ENCODE measurements around the gene PHETA2. TPM values are rescaled to one million over a fixed set of nuclear protein-coding genes. Genes with fewer than 3 reads are reported as not detected.

The PHETA2 gene
- total and polyA plus RNA-seq, 2 of the 13 experiments (the other 11 are each of a cell fraction or from before 2014, with no cell fraction given), result 0.07 TPM; not detected in 1

DNA sequence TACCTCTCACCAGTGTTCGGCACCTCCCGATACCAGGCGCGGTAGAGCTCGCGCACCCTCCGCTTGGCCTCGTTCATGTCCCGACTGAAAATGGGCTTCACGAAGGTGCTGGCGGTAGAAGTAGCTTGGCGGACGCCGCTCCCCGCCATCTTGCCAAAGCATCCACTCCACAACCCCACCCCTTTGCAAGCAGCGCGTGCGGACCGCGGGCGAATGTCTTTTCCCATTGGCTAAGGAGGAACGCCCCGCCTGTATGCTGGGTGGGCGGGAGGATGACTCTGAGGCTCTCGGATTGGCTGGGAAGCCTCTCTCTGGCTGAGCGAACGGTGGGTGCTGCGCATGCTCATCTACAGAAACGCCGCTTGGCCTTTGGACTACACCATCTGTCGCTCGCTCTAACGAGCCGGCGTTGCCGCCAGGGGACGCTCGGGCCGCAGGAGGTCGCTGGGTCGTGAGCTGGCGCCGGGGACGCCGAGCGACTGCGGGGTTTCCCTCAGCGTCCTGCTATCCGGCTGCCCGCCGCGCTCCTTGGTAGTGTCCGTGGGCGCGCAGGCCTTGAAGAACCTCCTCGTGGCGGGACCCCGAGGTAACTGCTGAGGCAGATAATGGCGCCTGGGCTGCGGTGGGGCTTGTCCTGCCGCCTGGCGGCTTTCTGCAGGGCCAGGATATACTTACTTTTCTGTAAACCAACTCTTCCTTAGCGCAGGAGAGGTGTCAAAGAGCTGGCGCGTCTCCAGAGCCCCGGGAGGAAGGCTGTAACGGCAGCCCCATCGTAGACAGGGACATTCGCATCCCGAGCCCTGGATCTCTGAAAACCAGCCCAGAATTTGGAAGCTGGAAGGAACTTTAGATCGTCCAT, 16.8 kb downstream of the PHETA2 start, which contains the start of gene NDUFA6 (continued):
- TF ChIP-seq, protein P1, sequence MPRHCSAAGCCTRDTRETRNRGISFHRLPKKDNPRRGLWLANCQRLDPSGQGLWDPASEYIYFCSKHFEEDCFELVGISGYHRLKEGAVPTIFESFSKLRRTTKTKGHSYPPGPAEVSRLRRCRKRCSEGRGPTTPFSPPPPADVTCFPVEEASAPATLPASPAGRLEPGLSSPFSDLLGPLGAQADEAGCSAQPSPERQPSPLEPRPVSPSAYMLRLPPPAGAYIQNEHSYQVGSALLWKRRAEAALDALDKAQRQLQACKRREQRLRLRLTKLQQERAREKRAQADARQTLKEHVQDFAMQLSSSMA (CRISPR knock-in tag; IDR thresholded peaks at IDR 0.05), result no peak
- TF ChIP-seq, protein P2, sequence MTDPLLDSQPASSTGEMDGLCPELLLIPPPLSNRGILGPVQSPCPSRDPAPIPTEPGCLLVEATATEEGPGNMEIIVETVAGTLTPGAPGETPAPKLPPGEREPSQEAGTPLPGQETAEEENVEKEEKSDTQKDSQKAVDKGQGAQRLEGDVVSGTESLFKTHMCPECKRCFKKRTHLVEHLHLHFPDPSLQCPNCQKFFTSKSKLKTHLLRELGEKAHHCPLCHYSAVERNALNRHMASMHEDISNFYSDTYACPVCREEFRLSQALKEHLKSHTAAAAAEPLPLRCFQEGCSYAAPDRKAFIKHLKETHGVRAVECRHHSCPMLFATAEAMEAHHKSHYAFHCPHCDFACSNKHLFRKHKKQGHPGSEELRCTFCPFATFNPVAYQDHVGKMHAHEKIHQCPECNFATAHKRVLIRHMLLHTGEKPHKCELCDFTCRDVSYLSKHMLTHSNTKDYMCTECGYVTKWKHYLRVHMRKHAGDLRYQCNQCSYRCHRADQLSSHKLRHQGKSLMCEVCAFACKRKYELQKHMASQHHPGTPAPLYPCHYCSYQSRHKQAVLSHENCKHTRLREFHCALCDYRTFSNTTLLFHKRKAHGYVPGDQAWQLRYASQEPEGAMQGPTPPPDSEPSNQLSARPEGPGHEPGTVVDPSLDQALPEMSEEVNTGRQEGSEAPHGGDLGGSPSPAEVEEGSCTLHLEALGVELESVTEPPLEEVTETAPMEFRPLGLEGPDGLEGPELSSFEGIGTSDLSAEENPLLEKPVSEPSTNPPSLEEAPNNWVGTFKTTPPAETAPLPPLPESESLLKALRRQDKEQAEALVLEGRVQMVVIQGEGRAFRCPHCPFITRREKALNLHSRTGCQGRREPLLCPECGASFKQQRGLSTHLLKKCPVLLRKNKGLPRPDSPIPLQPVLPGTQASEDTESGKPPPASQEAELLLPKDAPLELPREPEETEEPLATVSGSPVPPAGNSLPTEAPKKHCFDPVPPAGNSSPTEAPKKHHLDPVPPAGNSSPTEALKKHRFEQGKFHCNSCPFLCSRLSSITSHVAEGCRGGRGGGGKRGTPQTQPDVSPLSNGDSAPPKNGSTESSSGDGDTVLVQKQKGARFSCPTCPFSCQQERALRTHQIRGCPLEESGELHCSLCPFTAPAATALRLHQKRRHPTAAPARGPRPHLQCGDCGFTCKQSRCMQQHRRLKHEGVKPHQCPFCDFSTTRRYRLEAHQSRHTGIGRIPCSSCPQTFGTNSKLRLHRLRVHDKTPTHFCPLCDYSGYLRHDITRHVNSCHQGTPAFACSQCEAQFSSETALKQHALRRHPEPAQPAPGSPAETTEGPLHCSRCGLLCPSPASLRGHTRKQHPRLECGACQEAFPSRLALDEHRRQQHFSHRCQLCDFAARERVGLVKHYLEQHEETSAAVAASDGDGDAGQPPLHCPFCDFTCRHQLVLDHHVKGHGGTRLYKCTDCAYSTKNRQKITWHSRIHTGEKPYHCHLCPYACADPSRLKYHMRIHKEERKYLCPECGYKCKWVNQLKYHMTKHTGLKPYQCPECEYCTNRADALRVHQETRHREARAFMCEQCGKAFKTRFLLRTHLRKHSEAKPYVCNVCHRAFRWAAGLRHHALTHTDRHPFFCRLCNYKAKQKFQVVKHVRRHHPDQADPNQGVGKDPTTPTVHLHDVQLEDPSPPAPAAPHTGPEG (CRISPR knock-in tag; IDR thresholded peaks at IDR 0.05), result peak; percentile 55; the same call in 1 of the 2 replicates
- TF ChIP-seq ZNF614 (CRISPR knock-in tag; IDR thresholded peaks at IDR 0.05; ENCODE audit: borderline replicate concordance) (peak; percentile 61; the same call in 1 of the 2 replicates), SIX4 (CRISPR knock-in tag; IDR thresholded peaks at IDR 0.05) (no peak), HIVEP1 (CRISPR knock-in tag; IDR thresholded peaks at IDR 0.05) (peak; percentile 93), SMYD3 (CRISPR knock-in tag; IDR thresholded peaks at IDR 0.05) (peak; percentile 55; the same call in 1 of the 2 replicates), TARDBP (CRISPR knock-in tag; IDR thresholded peaks at IDR 0.05) (no peak; the same call in 1 of the 2 replicates), ZMYM3 (CRISPR knock-in tag; IDR thresholded peaks at IDR 0.05) (0 out of 2 replicates have a peak, but pooled peaks have one; percentile 33)
- TF ChIP-seq, protein P3, sequence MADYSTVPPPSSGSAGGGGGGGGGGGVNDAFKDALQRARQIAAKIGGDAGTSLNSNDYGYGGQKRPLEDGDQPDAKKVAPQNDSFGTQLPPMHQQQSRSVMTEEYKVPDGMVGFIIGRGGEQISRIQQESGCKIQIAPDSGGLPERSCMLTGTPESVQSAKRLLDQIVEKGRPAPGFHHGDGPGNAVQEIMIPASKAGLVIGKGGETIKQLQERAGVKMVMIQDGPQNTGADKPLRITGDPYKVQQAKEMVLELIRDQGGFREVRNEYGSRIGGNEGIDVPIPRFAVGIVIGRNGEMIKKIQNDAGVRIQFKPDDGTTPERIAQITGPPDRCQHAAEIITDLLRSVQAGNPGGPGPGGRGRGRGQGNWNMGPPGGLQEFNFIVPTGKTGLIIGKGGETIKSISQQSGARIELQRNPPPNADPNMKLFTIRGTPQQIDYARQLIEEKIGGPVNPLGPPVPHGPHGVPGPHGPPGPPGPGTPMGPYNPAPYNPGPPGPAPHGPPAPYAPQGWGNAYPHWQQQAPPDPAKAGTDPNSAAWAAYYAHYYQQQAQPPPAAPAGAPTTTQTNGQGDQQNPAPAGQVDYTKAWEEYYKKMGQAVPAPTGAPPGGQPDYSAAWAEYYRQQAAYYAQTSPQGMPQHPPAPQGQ (CRISPR knock-in tag; IDR thresholded peaks at IDR 0.05; ENCODE audit: borderline replicate concordance), result 0 out of 2 replicates have a peak, but pooled peaks have one; percentile 43
- TF ChIP-seq, protein P4, sequence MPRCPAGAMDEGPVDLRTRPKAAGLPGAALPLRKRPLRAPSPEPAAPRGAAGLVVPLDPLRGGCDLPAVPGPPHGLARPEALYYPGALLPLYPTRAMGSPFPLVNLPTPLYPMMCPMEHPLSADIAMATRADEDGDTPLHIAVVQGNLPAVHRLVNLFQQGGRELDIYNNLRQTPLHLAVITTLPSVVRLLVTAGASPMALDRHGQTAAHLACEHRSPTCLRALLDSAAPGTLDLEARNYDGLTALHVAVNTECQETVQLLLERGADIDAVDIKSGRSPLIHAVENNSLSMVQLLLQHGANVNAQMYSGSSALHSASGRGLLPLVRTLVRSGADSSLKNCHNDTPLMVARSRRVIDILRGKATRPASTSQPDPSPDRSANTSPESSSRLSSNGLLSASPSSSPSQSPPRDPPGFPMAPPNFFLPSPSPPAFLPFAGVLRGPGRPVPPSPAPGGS (CRISPR knock-in tag; IDR thresholded peaks at IDR 0.05), result peak; percentile 91; the same call in 1 of the 2 replicates
- TF ChIP-seq, protein P5, sequence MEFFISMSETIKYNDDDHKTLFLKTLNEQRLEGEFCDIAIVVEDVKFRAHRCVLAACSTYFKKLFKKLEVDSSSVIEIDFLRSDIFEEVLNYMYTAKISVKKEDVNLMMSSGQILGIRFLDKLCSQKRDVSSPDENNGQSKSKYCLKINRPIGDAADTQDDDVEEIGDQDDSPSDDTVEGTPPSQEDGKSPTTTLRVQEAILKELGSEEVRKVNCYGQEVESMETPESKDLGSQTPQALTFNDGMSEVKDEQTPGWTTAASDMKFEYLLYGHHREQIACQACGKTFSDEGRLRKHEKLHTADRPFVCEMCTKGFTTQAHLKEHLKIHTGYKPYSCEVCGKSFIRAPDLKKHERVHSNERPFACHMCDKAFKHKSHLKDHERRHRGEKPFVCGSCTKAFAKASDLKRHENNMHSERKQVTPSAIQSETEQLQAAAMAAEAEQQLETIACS (CRISPR knock-in tag; IDR thresholded peaks at IDR 0.05), result peak; percentile 54; the same call in 1 of the 2 replicates
- TF ChIP-seq, protein P6, sequence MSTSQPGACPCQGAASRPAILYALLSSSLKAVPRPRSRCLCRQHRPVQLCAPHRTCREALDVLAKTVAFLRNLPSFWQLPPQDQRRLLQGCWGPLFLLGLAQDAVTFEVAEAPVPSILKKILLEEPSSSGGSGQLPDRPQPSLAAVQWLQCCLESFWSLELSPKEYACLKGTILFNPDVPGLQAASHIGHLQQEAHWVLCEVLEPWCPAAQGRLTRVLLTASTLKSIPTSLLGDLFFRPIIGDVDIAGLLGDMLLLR (CRISPR knock-in tag; IDR thresholded peaks at IDR 0.05), result peak; percentile 11; the same call in 1 of the 2 replicates
- TF ChIP-seq, protein P7, sequence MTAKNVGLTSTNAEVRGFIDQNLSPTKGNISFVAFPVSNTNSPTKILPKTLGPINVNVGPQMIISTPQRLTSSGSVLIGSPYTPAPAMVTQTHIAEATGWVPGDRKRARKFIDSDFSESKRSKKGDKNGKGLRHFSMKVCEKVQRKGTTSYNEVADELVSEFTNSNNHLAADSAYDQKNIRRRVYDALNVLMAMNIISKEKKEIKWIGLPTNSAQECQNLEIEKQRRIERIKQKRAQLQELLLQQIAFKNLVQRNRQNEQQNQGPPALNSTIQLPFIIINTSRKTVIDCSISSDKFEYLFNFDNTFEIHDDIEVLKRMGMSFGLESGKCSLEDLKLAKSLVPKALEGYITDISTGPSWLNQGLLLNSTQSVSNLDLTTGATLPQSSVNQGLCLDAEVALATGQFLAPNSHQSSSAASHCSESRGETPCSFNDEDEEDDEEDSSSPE (CRISPR knock-in tag; IDR thresholded peaks at IDR 0.05), result peak; percentile 80
